WTC11 (cell line): ENCODE data around the gene TMEM175. TPM values are rescaled to one million over a fixed set of nuclear protein-coding genes. Genes with fewer than 3 reads are reported as not detected.

Source experiments
- ATAC-seq: fragments of 200-7000 bp; cut with Tn5 transposase; 2 replicates; pipeline ENCODE4 v1.10.0; 2021; ENCODE audit warnings: mild to moderate bottlenecking, moderate library complexity
- CTCF ChIA-PET: fragments of 300-600 bp; sonication (Branson Sonifier 250); formaldehyde crosslinking; loops from one replicate; lab custom pipeline; 2021; ENCODE audit warnings: antibody characterized with exemption; lab: Charles Lee
- POLR2A ChIA-PET: fragments of 350-600 bp; sonication (Branson Sonifier 250); formaldehyde crosslinking; loops from one replicate; lab custom pipeline; 2021; ENCODE audit warnings: antibody characterized with exemption; lab: Charles Lee
- DNase-seq: peaks from one replicate; pipeline ENCODE4 v3.0.0; 2021; ENCODE audit warnings: low spot score
- H3K27ac Mint-ChIP-seq: 2 replicates; pipeline ENCODE4 v1.8.0; 2021; ENCODE audit warnings: mixed read lengths
- H3K27me3 Mint-ChIP-seq: 2 replicates; pipeline ENCODE4 v1.8.0; 2021; ENCODE audit warnings: low read depth, mild to moderate bottlenecking, moderate library complexity, mixed read lengths
- H3K36me3 Mint-ChIP-seq: 2 replicates; pipeline ENCODE4 v1.8.0; 2021; ENCODE audit warnings: mixed read lengths
- H3K4me1 Mint-ChIP-seq: 2 replicates; pipeline ENCODE4 v1.8.0; 2022; ENCODE audit warnings: mixed read lengths
- H3K4me3 Mint-ChIP-seq: 2 replicates; pipeline ENCODE4 v1.8.0; 2021; ENCODE audit warnings: mild to moderate bottlenecking, moderate library complexity, mixed read lengths
- H3K9me3 Mint-ChIP-seq: 2 replicates; pipeline ENCODE4 v1.8.0; 2021; ENCODE audit warnings: mixed read lengths
- ARID4B ChIP-seq: sonication (generic); formaldehyde crosslinking; IDR thresholded peaks from 2 replicates; pipeline ENCODE4 v1.8.0; 2023; ENCODE audit warnings: missing genetic modification reagents, mild to moderate bottlenecking, borderline replicate concordance
- CREB1 ChIP-seq: sonication (generic); formaldehyde crosslinking; IDR thresholded peaks from 2 replicates; pipeline ENCODE4 v1.8.0; 2023; ENCODE audit warnings: mild to moderate bottlenecking, missing genetic modification reagents
- EMX1 ChIP-seq: fragments of 250-450 bp; sonication (Bioruptor Pico); IDR thresholded peaks from 2 replicates; pipeline ENCODE4 v1.8.0; 2021; ENCODE audit warnings: mild to moderate bottlenecking
- FOXJ3 ChIP-seq: sonication (generic); formaldehyde crosslinking; IDR thresholded peaks from 2 replicates; pipeline ENCODE4 v1.9.0; 2021; ENCODE audit warnings: missing genetic modification reagents, mild to moderate bottlenecking, borderline replicate concordance
- FOXP1 ChIP-seq: sonication (generic); formaldehyde crosslinking; IDR thresholded peaks from 2 replicates; pipeline ENCODE4 v1.8.0; 2022; ENCODE audit warnings: missing genetic modification reagents, mild to moderate bottlenecking, moderate library complexity, borderline replicate concordance
- HMGXB4 ChIP-seq: sonication (generic); formaldehyde crosslinking; IDR thresholded peaks from 2 replicates; pipeline ENCODE4 v1.8.1; 2023; ENCODE audit warnings: mild to moderate bottlenecking, moderate library complexity, missing genetic modification reagents
- MAX ChIP-seq: sonication (generic); formaldehyde crosslinking; IDR thresholded peaks from 2 replicates; pipeline ENCODE4 v1.8.0; 2022; ENCODE audit warnings: mild to moderate bottlenecking, missing genetic modification reagents
- NR3C1 ChIP-seq: sonication (generic); formaldehyde crosslinking; conservative IDR thresholded peaks from 2 replicates; pipeline ENCODE4 v1.8.1; 2023; ENCODE audit warnings: low read depth, mild to moderate bottlenecking, missing genetic modification reagents
- USF2 ChIP-seq: sonication (generic); formaldehyde crosslinking; IDR thresholded peaks from 2 replicates; pipeline ENCODE4 v1.8.1; 2023; ENCODE audit warnings: mild to moderate bottlenecking, missing genetic modification reagents, moderate library complexity
- ZNF121 ChIP-seq: sonication (generic); formaldehyde crosslinking; IDR thresholded peaks from 2 replicates; pipeline ENCODE4 v1.8.0; 2023; ENCODE audit warnings: missing genetic modification reagents
- ZNF263 ChIP-seq: sonication (generic); formaldehyde crosslinking; IDR thresholded peaks from 2 replicates; pipeline ENCODE4 v1.8.1; 2022; ENCODE audit warnings: low read depth, mild to moderate bottlenecking, moderate library complexity, missing genetic modification reagents
- total RNA-seq: library from RNA; stranded (reverse); gene quantifications from 3 replicates; pipeline ENCODE4 v1.2.3, GENCODE V29; 2021
- TF ChIP-seq, protein P1 (sequence below): sonication (generic); formaldehyde crosslinking; IDR thresholded peaks from 2 replicates; pipeline ENCODE4 v1.8.1; 2022; ENCODE audit warnings: mild to moderate bottlenecking, moderate library complexity, missing genetic modification reagents
- TF ChIP-seq, protein P2 (sequence below): fragments of 250-450 bp; sonication (Bioruptor Pico); conservative IDR thresholded peaks from 2 replicates; pipeline ENCODE4 v1.9.0; 2021; ENCODE audit warnings: mild to moderate bottlenecking
- TF ChIP-seq, protein P3 (sequence below): sonication (generic); formaldehyde crosslinking; IDR thresholded peaks from 2 replicates; pipeline ENCODE4 v1.8.0; 2023; ENCODE audit warnings: missing genetic modification reagents
- TF ChIP-seq, protein P4 (sequence below): sonication (generic); formaldehyde crosslinking; IDR thresholded peaks from 2 replicates; pipeline ENCODE4 v1.8.0; 2022; ENCODE audit warnings: mild to moderate bottlenecking, missing genetic modification reagents

Gene TMEM175
- total RNA-seq, 1 experiment from 2014 or later: 9.2 TPM

DNA sequence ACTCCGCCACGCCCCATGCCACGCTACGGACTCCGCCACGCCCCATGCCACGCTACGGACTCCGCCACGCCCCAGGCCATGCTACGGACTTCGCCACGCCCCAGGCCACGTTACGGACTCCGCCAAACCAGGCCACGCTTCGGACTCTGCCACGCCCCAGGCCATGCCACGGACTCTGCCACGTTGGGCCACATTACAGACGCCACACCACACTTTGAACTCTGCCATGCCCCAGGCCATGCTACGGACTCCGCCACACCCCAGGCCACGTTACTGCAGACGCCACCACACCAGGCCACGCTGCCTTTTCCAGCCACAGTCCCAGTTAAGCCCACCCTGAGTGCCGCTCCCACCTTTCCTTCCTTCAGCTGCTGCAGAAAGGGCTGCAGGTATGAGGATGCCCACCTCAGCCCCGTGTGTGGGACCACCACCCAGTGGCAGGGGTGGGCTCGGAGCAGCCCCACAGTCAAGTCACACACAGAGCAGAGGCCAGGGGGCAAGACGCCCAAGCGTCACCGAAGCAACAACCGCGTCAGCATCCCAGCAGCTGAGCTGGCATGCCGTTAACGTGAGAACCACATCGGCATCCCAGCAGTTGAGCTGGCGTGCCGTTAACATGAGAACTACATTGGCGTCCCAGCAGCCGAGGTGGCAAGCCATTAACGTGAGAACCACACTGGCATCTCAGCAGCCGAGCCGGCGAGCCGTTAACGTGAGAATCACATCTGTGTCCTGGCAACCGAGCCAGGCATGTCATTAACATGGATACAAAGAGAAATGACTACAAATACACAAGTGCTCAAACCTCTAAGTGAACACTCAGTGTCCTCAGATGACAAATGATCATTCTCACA lies 26.5 kb upstream of the TMEM175 start (continued):
- TF ChIP-seq HMGXB4 (CRISPR knock-in tag) (no peak), ZNF263 (CRISPR knock-in tag) (no peak)
- TF ChIP-seq, protein P1, sequence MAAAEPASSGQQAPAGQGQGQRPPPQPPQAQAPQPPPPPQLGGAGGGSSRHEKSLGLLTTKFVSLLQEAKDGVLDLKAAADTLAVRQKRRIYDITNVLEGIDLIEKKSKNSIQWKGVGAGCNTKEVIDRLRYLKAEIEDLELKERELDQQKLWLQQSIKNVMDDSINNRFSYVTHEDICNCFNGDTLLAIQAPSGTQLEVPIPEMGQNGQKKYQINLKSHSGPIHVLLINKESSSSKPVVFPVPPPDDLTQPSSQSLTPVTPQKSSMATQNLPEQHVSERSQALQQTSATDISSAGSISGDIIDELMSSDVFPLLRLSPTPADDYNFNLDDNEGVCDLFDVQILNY: no peak

GRCh38 chr4:906339-907102 lies 25.7 kb upstream of the TMEM175 start:
- TF ChIP-seq FOXJ3 (CRISPR knock-in tag) (no peak), ZNF121 (CRISPR knock-in tag) (no peak), CREB1 (no peak), EMX1 (no peak), NR3C1 (CRISPR knock-in tag) (no peak), ARID4B (CRISPR knock-in tag) (no peak), USF2 (CRISPR knock-in tag) (no peak), FOXP1 (CRISPR knock-in tag) (no peak), MAX (CRISPR knock-in tag) (no peak)
- TF ChIP-seq, protein P2, sequence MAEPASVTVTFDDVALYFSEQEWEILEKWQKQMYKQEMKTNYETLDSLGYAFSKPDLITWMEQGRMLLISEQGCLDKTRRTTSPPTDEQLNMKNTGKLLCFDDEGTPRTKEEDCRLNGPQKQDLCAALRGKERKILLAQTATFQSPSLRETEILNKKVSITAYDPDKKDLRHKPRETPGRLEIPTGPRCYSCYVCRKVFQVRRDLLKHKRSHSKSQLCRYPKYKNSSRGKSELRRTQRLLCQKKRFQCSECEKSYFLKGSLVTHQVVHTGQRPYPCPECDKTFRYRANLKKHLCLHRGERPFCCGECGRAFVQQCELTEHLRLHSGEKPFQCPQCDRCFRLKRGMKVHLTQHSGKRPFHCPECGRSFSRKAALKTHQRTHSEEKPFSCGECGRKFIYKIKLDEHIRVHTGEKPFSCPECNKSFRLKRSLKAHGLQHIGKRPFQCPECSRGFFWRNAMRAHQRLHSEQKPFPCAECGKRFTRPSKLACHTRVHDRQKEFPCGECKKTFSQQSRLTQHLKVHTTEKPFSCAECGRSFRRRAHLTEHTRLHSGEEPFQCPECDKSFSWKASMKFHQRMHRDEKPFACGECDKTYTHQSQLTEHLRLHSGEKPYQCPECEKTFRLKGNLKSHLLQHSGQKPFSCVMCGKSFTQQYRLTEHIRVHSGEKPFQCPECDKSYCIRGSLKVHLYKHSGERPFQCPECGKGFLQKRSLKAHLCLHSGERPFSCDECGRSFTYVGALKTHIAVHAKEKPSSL (CRISPR knock-in tag): no peak
- TF ChIP-seq, protein P3, sequence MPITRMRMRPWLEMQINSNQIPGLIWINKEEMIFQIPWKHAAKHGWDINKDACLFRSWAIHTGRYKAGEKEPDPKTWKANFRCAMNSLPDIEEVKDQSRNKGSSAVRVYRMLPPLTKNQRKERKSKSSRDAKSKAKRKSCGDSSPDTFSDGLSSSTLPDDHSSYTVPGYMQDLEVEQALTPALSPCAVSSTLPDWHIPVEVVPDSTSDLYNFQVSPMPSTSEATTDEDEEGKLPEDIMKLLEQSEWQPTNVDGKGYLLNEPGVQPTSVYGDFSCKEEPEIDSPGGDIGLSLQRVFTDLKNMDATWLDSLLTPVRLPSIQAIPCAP: no peak
- TF ChIP-seq, protein P4, sequence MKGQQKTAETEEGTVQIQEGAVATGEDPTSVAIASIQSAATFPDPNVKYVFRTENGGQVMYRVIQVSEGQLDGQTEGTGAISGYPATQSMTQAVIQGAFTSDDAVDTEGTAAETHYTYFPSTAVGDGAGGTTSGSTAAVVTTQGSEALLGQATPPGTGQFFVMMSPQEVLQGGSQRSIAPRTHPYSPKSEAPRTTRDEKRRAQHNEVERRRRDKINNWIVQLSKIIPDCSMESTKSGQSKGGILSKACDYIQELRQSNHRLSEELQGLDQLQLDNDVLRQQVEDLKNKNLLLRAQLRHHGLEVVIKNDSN: no peak
- ATAC-seq (no peak), DNase-seq (no peak)
- ChIA-PET POLR2A (no interaction called here), CTCF (no interaction called here)
- no peaks in the 10 kb centered on the region for H3K27me3 Mint-ChIP-seq
- H3K4me1 Mint-ChIP-seq: peaks cover 7% of the 10 kb centered on the region
- H3K4me3 Mint-ChIP-seq: no peak overlapping the region
- peak overlapping the region; percentile 69 for H3K27ac Mint-ChIP-seq
- H3K9me3 Mint-ChIP-seq: peaks cover 10% of the 10 kb centered on the region
- peaks cover 23% of the 10 kb centered on the region for H3K36me3 Mint-ChIP-seq
